ENCODE measurements around the gene EPHA8. TPM values are rescaled to one million over a fixed set of nuclear protein-coding genes. Genes with fewer than 3 reads are reported as not detected.

The EPHA8 gene
- total RNA-seq, 1 experiment from 2014 or later, result 0.07 TPM

DNA sequence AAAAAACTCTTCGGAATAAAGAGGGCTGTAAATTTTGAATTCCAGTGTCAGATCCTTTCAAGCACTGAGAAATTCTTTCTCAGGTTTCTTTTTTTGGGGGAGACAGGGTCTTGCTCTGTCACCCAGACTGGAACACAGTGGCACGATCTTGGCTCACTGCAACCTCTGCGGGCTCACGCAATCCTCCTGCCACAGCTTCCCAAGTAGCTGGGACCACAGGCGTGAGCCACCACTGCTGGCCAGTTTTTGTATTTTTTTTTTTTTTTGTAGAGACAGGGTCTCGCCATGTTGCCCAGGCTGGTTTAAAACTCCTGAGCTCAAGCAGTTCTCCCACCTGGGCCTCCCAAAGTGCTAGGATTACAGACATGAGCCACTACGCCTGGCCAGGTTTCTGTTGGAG is 34.8 kb upstream of the EPHA8 start:
- POLR2A ChIA-PET (ENCODE audit: unreplicated experiment), result no interaction called here
- Histone ChIP-seq H3K9ac (ENCODE audit: low read length) (no peak overlapping the region), H3K4me3 (ENCODE audit: low read length) (no peak overlapping the region), H3K36me3 (ENCODE audit: low read depth, low read length) (peaks cover 15% of the 10 kb centered on the region; the same call in 1 of the 2 replicates), H2AFZ (ENCODE audit: low read length) (no peak overlapping the region), H3K4me1 (ENCODE audit: insufficient read depth, low read length) (no peaks in the 10 kb centered on the region), H4K20me1 (ENCODE audit: low read length) (no peaks in the 10 kb centered on the region), H3K27me3 (ENCODE audit: low read length) (no peaks in the 10 kb centered on the region), H3K9me3 (ENCODE audit: low read length) (no peaks in the 10 kb centered on the region), H3K79me2 (ENCODE audit: low read length) (no peaks in the 10 kb centered on the region), H3K4me2 (ENCODE audit: low read length) (no peak overlapping the region), H3F3A (ENCODE audit: low read length, unreplicated experiment) (no peaks in the 10 kb centered on the region), H3K27ac (ENCODE audit: low read length) (no peak overlapping the region), H3K9me2 (replicated peaks; ENCODE audit: low read length) (no peaks in the 10 kb centered on the region)
- intact Hi-C loops (cut with micrococcal nuclease), result no loop called here
- no peak for ATAC-seq
- TF ChIP-seq EZH2phosphoT487 (IDR thresholded peaks at IDR 0.05; ENCODE audit: borderline replicate concordance, low read length) (no peak), EZH2 (IDR thresholded peaks at IDR 0.05; ENCODE audit: low read length, unreplicated experiment) (no peak), CTCF (conservative IDR thresholded peaks at IDR 0.05; ENCODE audit: low read depth, low read length) (no peak)
- no peak for DNase-seq
- BruUV-seq (replicated peaks), result no TSS peak
- CTCF ChIA-PET, result no interaction called here

DNA sequence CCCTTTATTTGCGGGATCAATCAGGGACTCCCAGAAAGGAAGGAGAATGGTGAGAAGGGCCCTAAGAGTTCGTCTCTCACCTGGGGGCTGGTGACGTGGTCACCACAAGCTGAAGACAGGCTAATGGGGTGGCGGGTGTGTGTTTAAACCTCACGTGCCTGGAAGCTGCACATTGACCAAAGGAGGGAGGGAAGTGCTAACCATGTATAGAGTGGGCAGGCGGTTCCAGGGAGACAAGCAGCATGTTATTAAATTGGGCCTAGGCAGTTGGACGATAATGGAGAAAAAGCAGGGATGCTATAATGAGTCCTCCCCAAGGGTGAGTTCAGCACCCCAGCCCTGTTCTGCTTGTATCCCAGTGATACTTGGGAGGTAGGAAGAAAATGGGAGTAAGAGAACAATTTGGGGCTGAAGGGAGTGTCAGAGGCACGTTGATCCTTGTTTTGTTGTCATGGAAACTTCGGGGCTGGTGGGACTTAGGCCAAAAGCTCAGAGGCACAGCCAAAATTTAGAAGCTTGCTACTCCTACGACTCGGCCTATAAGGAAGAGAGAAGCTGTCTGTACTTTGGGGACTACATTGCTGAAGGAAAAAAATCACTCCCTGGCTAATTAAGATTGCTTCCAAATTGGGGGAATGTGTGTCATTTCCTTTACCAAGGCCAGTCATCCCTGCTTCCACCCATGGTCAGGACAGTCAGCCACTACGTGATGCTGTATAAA is 33.2 kb upstream of the EPHA8 start:
- no peak overlapping the region for H3K27ac ChIP-seq (ENCODE audit: low read length)
- no peaks in the 10 kb centered on the region for H3F3A ChIP-seq (ENCODE audit: low read length, unreplicated experiment)
- ATAC-seq (no peak), DNase-seq (no peak)
- BruUV-seq (replicated peaks), result TSS peak; percentile 25
- no peaks in the 10 kb centered on the region for H3K79me2 ChIP-seq (ENCODE audit: low read length)
- ChIA-PET CTCF (no interaction called here), POLR2A (ENCODE audit: unreplicated experiment) (no interaction called here)
- H3K36me3 ChIP-seq (ENCODE audit: low read depth, low read length), result peaks cover 3% of the 10 kb centered on the region; the same call in 1 of the 2 replicates
- H3K9me3 ChIP-seq (ENCODE audit: low read length), result no peaks in the 10 kb centered on the region
- H4K20me1 ChIP-seq (ENCODE audit: low read length), result no peaks in the 10 kb centered on the region
- H3K4me1 ChIP-seq (ENCODE audit: insufficient read depth, low read length), result no peaks in the 10 kb centered on the region
- no peaks in the 10 kb centered on the region for H3K27me3 ChIP-seq (ENCODE audit: low read length)
- H3K4me3 ChIP-seq (ENCODE audit: low read length), result no peak overlapping the region
- no peak for TF ChIP-seq CTCF (conservative IDR thresholded peaks at IDR 0.05; ENCODE audit: low read depth, low read length)
- no peak for TF ChIP-seq EZH2phosphoT487 (IDR thresholded peaks at IDR 0.05; ENCODE audit: borderline replicate concordance, low read length)
- TF ChIP-seq EZH2 (IDR thresholded peaks at IDR 0.05; ENCODE audit: low read length, unreplicated experiment), result no peak
- H3K4me2 ChIP-seq (ENCODE audit: low read length), result no peak overlapping the region
- no peak overlapping the region for H3K9ac ChIP-seq (ENCODE audit: low read length)
- no peak overlapping the region for H2AFZ ChIP-seq (ENCODE audit: low read length)
- H3K9me2 ChIP-seq (replicated peaks; ENCODE audit: low read length), result no peaks in the 10 kb centered on the region
- intact Hi-C loops (cut with micrococcal nuclease), result no loop called here

DNA sequence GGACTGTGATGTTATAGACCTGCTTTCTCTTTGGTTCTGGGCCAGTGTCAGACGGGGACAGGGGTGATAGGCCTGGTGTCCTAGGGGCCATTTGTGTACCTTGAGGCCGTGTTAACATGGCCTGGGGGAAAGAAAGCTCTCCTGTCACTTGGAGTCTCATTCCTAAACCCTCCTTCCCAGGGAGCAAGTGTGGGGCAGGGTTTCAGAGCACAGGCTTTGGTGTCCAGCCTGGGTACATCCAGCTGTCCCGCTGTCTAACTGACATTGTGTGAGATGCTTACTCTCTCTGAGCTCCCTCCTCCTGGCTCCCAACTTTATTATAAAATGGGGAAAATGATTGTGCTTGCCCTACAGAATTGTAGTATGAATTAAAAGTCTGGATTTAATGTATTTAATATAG is 32.6 kb upstream of the EPHA8 start:
- no peak for DNase-seq
- Histone ChIP-seq H4K20me1 (ENCODE audit: low read length) (no peaks in the 10 kb centered on the region), H3K9me3 (ENCODE audit: low read length) (no peaks in the 10 kb centered on the region), H3K27ac (ENCODE audit: low read length) (no peak overlapping the region), H3K4me1 (ENCODE audit: insufficient read depth, low read length) (no peaks in the 10 kb centered on the region), H3K9ac (ENCODE audit: low read length) (no peak overlapping the region), H3K79me2 (ENCODE audit: low read length) (no peaks in the 10 kb centered on the region), H3K36me3 (ENCODE audit: low read depth, low read length) (no peaks in the 10 kb centered on the region), H3K27me3 (ENCODE audit: low read length) (no peaks in the 10 kb centered on the region), H3K4me3 (ENCODE audit: low read length) (no peak overlapping the region), H3F3A (ENCODE audit: low read length, unreplicated experiment) (no peaks in the 10 kb centered on the region), H2AFZ (ENCODE audit: low read length) (no peak overlapping the region), H3K9me2 (replicated peaks; ENCODE audit: low read length) (no peaks in the 10 kb centered on the region), H3K4me2 (ENCODE audit: low read length) (no peak overlapping the region)
- no TSS peak for BruUV-seq (replicated peaks)
- TF ChIP-seq CTCF (conservative IDR thresholded peaks at IDR 0.05; ENCODE audit: low read depth, low read length) (no peak), EZH2 (IDR thresholded peaks at IDR 0.05; ENCODE audit: low read length, unreplicated experiment) (no peak), EZH2phosphoT487 (IDR thresholded peaks at IDR 0.05; ENCODE audit: borderline replicate concordance, low read length) (no peak)
- intact Hi-C loops (cut with micrococcal nuclease), result no loop called here
- POLR2A ChIA-PET (ENCODE audit: unreplicated experiment), result no interaction called here
- CTCF ChIA-PET, result no interaction called here
- no peak for ATAC-seq

Data from PC-3 (cell line).